ENCODE data around the gene HRK. TPM values are rescaled to one million over a fixed set of nuclear protein-coding genes. Genes with fewer than 3 reads are reported as not detected.
"Not testable (repeated sequence)": the region's sequence is repeated elsewhere in the genome, so short reads cannot be mapped to it uniquely, and the experiment has no call there.

Gene HRK
- total RNA-seq, 1 donor from 2014 or later = not detected

GRCh38 chr12:116827432-116827831 is 53.8 kb downstream of the HRK start:
- DNase-seq (ENCODE audit: extremely low read depth, low read depth, low spot score) = no peak

GRCh38 chr12:116821291-116821690 is 60.0 kb downstream of the HRK start:
- DNase-seq (ENCODE audit: extremely low read depth, low read depth, low spot score) = no peak

- DNase-seq (ENCODE audit: extremely low read depth, low read depth, low spot score) = no peak
These were observed 61.1 kb downstream of the HRK start for GRCh38 chr12:116820064-116820656.

- DNase-seq (ENCODE audit: extremely low read depth, low read depth, low spot score) = no peak
These were observed 62.1 kb downstream of the HRK start for GRCh38 chr12:116818948-116819832.

- DNase-seq (ENCODE audit: extremely low read depth, low read depth, low spot score) = no peak
These were observed 62.8 kb downstream of the HRK start for GRCh38 chr12:116818341-116818856.

GRCh38 chr12:116814766-116815165 is 66.5 kb downstream of the HRK start:
- DNase-seq (ENCODE audit: extremely low read depth, low read depth, low spot score) = not testable (repeated sequence)

- DNase-seq (ENCODE audit: extremely low read depth, low read depth, low spot score) = no peak
These were observed 67.8 kb downstream of the HRK start for GRCh38 chr12:116813271-116814041.

- no peak for DNase-seq (ENCODE audit: extremely low read depth, low read depth, low spot score)
These were observed 69.0 kb downstream of the HRK start for GRCh38 chr12:116812238-116812637.

GRCh38 chr12:116808113-116809105 is 72.8 kb downstream of the HRK start:
- DNase-seq (ENCODE audit: extremely low read depth, low read depth, low spot score) = no peak

- DNase-seq (ENCODE audit: extremely low read depth, low read depth, low spot score) = no peak
These were observed 73.7 kb downstream of the HRK start for GRCh38 chr12:116807546-116807945.

GRCh38 chr12:116806845-116807440 is 74.3 kb downstream of the HRK start:
- no peak for DNase-seq (ENCODE audit: extremely low read depth, low read depth, low spot score)

Other genes with a start within 250 kb of the HRK start
- gene SPRING1, start 143.4 kb downstream of the HRK start, total RNA-seq = 33.8 and 36.6 TPM in 2 replicates
- 2.2 and 2.9 TPM in 2 replicates for gene RNFT2, start 143.1 kb downstream of the HRK start, total RNA-seq
- 20.9 and 26.8 TPM in 2 replicates for gene FBXW8, start 29.5 kb upstream of the HRK start, total RNA-seq
- gene TESC, start 218.0 kb upstream of the HRK start, total RNA-seq = 0.34 and 0.47 TPM in 2 replicates

Measured in glomerular endothelial cell (primary cell).